Suprapubic skin (tissue), 3 donors: ENCODE measurements around the gene PRSS50.

Experiments
- CTCF ChIP-seq, 2 donors: fragments of 200-600 bp in 1 of 2; fragments of 450-650 bp in 1 of 2; sonication (generic) in 1 of 2; IDR thresholded peaks; one replicate each; pipeline ENCODE4 v1.5.1; 2016 to 2019; ENCODE audit warnings: antibody characterized with exemption in 2 of 2, mild to moderate bottlenecking in 1 of 2, moderate library complexity in 1 of 2
- POLR2A ChIP-seq, 2 donors: fragments of 450-650 bp; IDR thresholded peaks; one replicate each; pipeline ENCODE4 v1.6.1; 2017; ENCODE audit warnings: antibody characterized with exemption in 2 of 2, mild to moderate bottlenecking in 2 of 2, moderate library complexity in 2 of 2

GRCh38 chr3:46674031-46674845 is 43.4 kb downstream of the PRSS50 start:
- TF ChIP-seq CTCF (IDR thresholded peaks at IDR 0.05) = no peak
- no peak for TF ChIP-seq POLR2A (IDR thresholded peaks at IDR 0.05)
